Heart right ventricle (tissue), 16 donors: ENCODE results near the gene TBC1D22A. TPM values are rescaled to one million over a fixed set of nuclear protein-coding genes. Genes with fewer than 3 reads are reported as not detected.

Experiments used
- ATAC-seq, 8 donors: fragments of 200-7000 bp; cut with Tn5 transposase; one replicate each; pipeline ENCODE4 v1.9.1; 2020; ENCODE audit warnings: mild to moderate bottlenecking in 8 of 8, moderate library complexity in 8 of 8, moderate number of reproducible peaks in 1 of 8
- DNase-seq, 2 donors: peaks; one replicate each; pipeline ENCODE4 v3.0.0-alpha.2; 2020
- H3K27ac ChIP-seq, 10 donors: fragments of 200-600 bp; sonication (generic) in 2 of 10; one replicate each; pipeline versions ENCODE4 v1.5.0 to v1.8.0; 2020 to 2022; ENCODE audit warnings: mild to moderate bottlenecking in 3 of 10
- H3K27me3 ChIP-seq, 7 donors: fragments of 200-600 bp; one replicate each; pipeline ENCODE4 v1.8.0; 2021 to 2022; ENCODE audit warnings: mild to moderate bottlenecking in 2 of 7
- H3K36me3 ChIP-seq, 9 donors: fragments of 200-600 bp; sonication (generic) in 1 of 9; one replicate each; pipeline versions ENCODE4 v1.5.0 to v1.8.0; 2020 to 2022; ENCODE audit warnings: mild to moderate bottlenecking in 2 of 9
- H3K4me1 ChIP-seq, 9 donors: fragments of 200-600 bp; sonication (generic) in 1 of 9; one replicate each; pipeline versions ENCODE4 v1.5.0 to v1.8.0; 2020 to 2022; ENCODE audit warnings: mild to moderate bottlenecking in 4 of 9
- H3K4me3 ChIP-seq, 10 donors: fragments of 200-600 bp; sonication (generic) in 2 of 10; one replicate each; pipeline versions ENCODE4 v1.5.0 to v1.8.0; 2020 to 2022; ENCODE audit warnings: mild to moderate bottlenecking in 7 of 10, moderate library complexity in 2 of 10
- H3K9me3 ChIP-seq, 11 donors: fragments of 200-600 bp in 10 of 11; sonication (generic) in 2 of 11; one replicate each; pipeline versions ENCODE4 v1.5.0 to v1.8.0; 2013 to 2022; ENCODE audit warnings: mild to moderate bottlenecking in 2 of 11, control low read depth in 1 of 11, moderate library complexity in 1 of 11
- WGBS, 2 donors: extraction: QIAGEN DNeasy Blood & Tissue Kit; methylation state at CpG; one replicate each; pipeline ENCODE4 v1.1.7; 2013; ENCODE audit warnings: inconsistent platforms in 1 of 2; 5-methylcytosine and 5-hydroxymethylcytosine counted together
- intact Hi-C, 10 donors: fragments of 100-400 bp; cut with DNase I; formaldehyde crosslinking; loops; one replicate each; pipeline versions ENCODE4 v1.11.1 to v1.14.2; 2022
- polyA plus RNA-seq, 2 donors: library from polyadenylated mRNA; stranded (reverse); fragments of 200-250 nt; gene quantifications; one replicate each; pipeline ENCODE4 v1.2.3, GENCODE V29; 2013
- total RNA-seq, 10 donors: library from RNA; stranded (reverse); fragmentation: NEBNext Ultra II Directional in 3 of 10; extraction: Animal tissue kit (Norgen Biotek cat#: 25700) in 3 of 10; gene quantifications; one replicate each; pipeline versions ENCODE4 v1.2.1 to v1.2.4, GENCODE V29; 2021 to 2023
- TF ChIP-seq, protein P1 (sequence below), 9 donors: fragments of 200-600 bp; sonication (generic) in 2 of 9; IDR thresholded peaks; one replicate each; pipeline versions ENCODE4 v1.5.0 to v1.8.0; 2021 to 2022; ENCODE audit warnings: antibody characterized with exemption in 9 of 9, mild to moderate bottlenecking in 5 of 9, moderate library complexity in 1 of 9
- donor health status: Arrhythmogenic right ventricular cardiomyopathy.
- donor health status: ischemic (EF 13 %, LVEDD 7.1; RV severe dilation, severe dysfunction).
- donor health status: healthy with polysubstance abuse.
- donor health status: DM: no; HTN: yes; CAD: no.
- donor health status: DM: no; HTN: no; CAD: no.
- donor health status: ischemic (EF 25% LVEDD 6.9; RV normal size, moderate dysfunction).
- donor health status: ischemic (EF 25% LVEDD 5.7; RV mildly dilated, moderate dysfunction).
- donor health status: healthy.
- donor health status: DM: yes; HTN: yes; CAD: no.
- donor health status: Ischemic cardiomyopathy.
- donor health status: ischemic (EF 35%, LVEDD 5.7; RV mildly dilated, moderate dysfunction).
- donor health status: nonischemic (EF 11% LVEDD 7.7; RV severe dilation, severe dysfunction).
- donor health status: DM: yes; HTN: yes; CAD: no.
- donor health status: PGD.
- donor health status: ischemic (EF 29% LVEDD 5.4; RV normal size, mild dysfunction).
- donor health status: nonischemic (EF 23%, LVEDD 6.1; RV moderate dilation, normal function).

Gene TBC1D22A
- total and polyA plus RNA-seq, 12 donors = 7.2 to 27.9 (median 17.9) TPM

- peaks cover 0 to 22% (median 3%) of the 10 kb centered on the region in 11 donors for H3K9me3 ChIP-seq
- TF ChIP-seq, protein P1, sequence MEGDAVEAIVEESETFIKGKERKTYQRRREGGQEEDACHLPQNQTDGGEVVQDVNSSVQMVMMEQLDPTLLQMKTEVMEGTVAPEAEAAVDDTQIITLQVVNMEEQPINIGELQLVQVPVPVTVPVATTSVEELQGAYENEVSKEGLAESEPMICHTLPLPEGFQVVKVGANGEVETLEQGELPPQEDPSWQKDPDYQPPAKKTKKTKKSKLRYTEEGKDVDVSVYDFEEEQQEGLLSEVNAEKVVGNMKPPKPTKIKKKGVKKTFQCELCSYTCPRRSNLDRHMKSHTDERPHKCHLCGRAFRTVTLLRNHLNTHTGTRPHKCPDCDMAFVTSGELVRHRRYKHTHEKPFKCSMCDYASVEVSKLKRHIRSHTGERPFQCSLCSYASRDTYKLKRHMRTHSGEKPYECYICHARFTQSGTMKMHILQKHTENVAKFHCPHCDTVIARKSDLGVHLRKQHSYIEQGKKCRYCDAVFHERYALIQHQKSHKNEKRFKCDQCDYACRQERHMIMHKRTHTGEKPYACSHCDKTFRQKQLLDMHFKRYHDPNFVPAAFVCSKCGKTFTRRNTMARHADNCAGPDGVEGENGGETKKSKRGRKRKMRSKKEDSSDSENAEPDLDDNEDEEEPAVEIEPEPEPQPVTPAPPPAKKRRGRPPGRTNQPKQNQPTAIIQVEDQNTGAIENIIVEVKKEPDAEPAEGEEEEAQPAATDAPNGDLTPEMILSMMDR (IDR thresholded peaks at IDR 0.05) = no peak
- no peaks in the 10 kb centered on the region for H3K27me3 ChIP-seq
- no peaks in the 10 kb centered on the region for H3K4me1 ChIP-seq
- ATAC-seq (no peak), DNase-seq (no peak)
- no peaks in the 10 kb centered on the region for H3K36me3 ChIP-seq
- H3K4me3 ChIP-seq = no peak overlapping the region
- WGBS, 2 donors = 70 to 77% methylated on average over 12 of the region's 12 CpGs
- intact Hi-C loops = no loop called here
- H3K27ac ChIP-seq = no peak overlapping the region
Observed at GRCh38 chr22:47084226-47084625, 321.8 kb downstream of the TBC1D22A start.

DNA sequence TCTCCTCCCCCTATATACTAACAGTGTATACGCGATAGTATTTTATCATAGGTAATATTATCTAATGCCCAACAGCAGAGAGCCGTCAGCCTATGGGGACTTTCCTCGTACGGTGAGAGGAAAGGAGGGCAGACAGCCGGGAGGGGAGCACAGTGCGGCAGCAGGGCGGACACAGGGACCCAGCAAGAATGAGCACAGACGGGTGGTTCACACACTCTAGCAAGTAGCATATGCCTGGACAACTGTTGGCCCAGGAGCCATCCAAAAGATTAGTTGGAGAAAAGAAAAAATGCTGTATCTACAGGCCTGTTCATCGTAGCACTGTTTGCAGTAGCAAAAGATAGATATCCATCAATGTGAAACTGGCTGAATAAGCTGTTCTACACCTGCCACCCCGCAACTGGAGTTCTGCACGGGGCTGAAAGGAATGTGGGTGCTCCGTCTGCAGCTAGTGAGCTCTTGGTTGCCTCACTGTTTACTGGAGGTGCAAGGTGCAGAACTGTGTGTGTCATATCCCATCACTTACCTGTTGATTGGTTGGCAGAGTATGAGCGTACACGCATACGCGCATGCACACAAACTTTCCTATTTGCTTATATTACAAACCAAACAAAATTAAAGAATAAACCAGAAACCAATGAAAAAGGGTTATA lies 324.3 kb downstream of the TBC1D22A start:
- WGBS, 2 donors = 93 to 94% methylated on average over 17 of the region's 17 CpGs
- Histone ChIP-seq H3K4me1 (peaks cover 0 to 5% (median 0%) of the 10 kb centered on the region in 9 donors), H3K27me3 (no peaks in the 10 kb centered on the region), H3K36me3 (no peaks in the 10 kb centered on the region), H3K4me3 (no peak overlapping the region), H3K27ac (no peak overlapping the region), H3K9me3 (peaks cover 0 to 10% (median 0%) of the 10 kb centered on the region in 11 donors)
- TF ChIP-seq, protein P1 (IDR thresholded peaks at IDR 0.05) = no peak
- intact Hi-C loops = no loop called here
- ATAC-seq = no peak
- no peak for DNase-seq

- no peaks in the 10 kb centered on the region for H3K27me3 ChIP-seq
- ATAC-seq (no peak), DNase-seq (no peak)
- H3K4me1 ChIP-seq = peaks cover 0 to 5% (median 0%) of the 10 kb centered on the region in 9 donors
- no peak overlapping the region for H3K4me3 ChIP-seq
- TF ChIP-seq, protein P1 (IDR thresholded peaks at IDR 0.05) = no peak
- no peaks in the 10 kb centered on the region for H3K36me3 ChIP-seq
- intact Hi-C loops = no loop called here
- WGBS, 2 donors = 71 to 85% methylated on average over 11 of the region's 11 CpGs
- H3K9me3 ChIP-seq = peaks cover 0 to 14% (median 0%) of the 10 kb centered on the region in 11 donors
- no peak overlapping the region for H3K27ac ChIP-seq
Observed at GRCh38 chr22:47088480-47089158, 326.2 kb downstream of the TBC1D22A start.

DNA sequence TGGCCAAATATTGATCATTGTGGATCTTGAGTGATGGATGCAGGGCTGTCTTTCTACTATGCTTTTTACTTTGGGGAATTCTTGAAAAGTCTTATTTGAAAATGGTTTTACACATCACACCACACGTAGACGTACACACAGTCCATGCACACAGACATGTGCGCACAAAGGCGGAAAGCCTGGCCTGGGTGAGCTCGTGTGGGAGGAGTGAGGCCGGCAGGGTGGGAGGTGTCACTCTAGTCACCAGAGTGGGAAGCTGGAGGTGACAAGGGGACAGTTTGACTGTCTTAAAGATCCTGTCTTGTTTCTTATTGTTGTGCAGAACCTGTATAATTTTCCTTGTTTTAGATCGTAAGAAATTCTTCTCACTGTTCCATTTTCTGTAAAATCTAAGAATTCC lies 326.9 kb downstream of the TBC1D22A start:
- ATAC-seq (no peak), DNase-seq (no peak)
- Histone ChIP-seq H3K9me3 (peaks cover 0 to 22% (median 0%) of the 10 kb centered on the region in 11 donors), H3K27ac (no peak overlapping the region), H3K36me3 (no peaks in the 10 kb centered on the region), H3K4me3 (no peak overlapping the region), H3K4me1 (peaks cover 0 to 5% (median 0%) of the 10 kb centered on the region in 9 donors), H3K27me3 (no peaks in the 10 kb centered on the region)
- WGBS, 2 donors = 90% methylated on average over 7 of the region's 7 CpGs
- intact Hi-C loops = no loop called here
- TF ChIP-seq, protein P1 (IDR thresholded peaks at IDR 0.05) = no peak
